Esophagus mucosa (tissue), 1 donor: ENCODE measurements around the gene ERV3-1. TPM values are rescaled to one million over a fixed set of nuclear protein-coding genes. Genes with fewer than 3 reads are reported as not detected.
A peak's percentile ranks its signal among the peaks of the same experiment; 100 is the strongest.
"Not testable (repeated sequence)": the region's sequence is repeated elsewhere in the genome, so short reads cannot be mapped to it uniquely, and the experiment has no call there.

Experiments
- ATAC-seq: fragments of 200-7000 bp; cut with Tn5 transposase; one replicate; pipeline ENCODE4 v1.9.1; 2020
- total RNA-seq: library from RNA; stranded (reverse); gene quantifications from one replicate; pipeline ENCODE4 v1.2.4, GENCODE V29; 2023
- donor health status: DM: yes; HTN: yes; CAD: no.

The ERV3-1 gene
- total RNA-seq, 1 donor from 2014 or later: 17.3 TPM

DNA sequence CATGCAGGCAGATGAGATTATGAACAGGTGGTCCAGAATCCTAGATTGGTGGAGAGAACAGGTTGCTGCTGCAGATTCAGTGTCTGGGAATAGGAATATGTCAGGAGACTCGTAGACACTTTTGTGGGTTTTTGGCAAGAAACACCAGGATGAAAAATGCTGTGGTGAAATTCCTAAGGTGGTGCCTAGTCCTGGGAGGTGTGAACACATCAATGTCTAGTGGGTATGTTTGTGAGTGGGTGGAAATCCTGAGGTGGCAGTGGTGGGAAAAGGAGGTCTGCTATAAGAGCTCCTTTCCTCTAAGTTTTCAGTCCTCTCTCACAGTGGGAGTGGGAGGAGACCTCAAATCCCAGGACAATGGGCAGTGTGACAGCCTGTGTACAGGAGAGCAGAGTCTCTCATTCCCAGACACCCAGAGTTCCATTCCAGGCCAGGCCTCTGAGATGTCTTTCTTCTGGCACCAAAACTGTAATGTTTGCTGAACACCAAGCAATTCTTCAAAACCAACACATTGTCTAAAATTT lies 5.1 kb downstream of the ERV3-1 start:
- no peak for ATAC-seq

- peak; percentile 87 for ATAC-seq
Measured at GRCh38 chr7:64999165-65000004, 7.1 kb downstream of the ERV3-1 start.

DNA sequence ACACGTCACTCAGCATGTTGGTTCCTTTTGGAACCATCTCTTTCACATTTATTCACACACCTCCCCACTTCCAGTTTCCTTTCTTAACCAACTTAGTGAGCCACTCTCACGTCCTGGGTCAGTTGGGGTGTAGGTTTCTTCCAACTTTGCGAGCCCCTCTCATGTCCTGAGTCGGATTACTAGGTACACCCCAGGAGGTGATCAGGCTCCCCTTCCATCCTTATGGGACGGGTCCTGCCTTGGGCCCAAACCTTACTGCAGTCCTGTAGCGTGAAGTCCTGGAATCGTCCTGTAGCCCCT lies 7.7 kb downstream of the ERV3-1 start:
- no peak for ATAC-seq

DNA sequence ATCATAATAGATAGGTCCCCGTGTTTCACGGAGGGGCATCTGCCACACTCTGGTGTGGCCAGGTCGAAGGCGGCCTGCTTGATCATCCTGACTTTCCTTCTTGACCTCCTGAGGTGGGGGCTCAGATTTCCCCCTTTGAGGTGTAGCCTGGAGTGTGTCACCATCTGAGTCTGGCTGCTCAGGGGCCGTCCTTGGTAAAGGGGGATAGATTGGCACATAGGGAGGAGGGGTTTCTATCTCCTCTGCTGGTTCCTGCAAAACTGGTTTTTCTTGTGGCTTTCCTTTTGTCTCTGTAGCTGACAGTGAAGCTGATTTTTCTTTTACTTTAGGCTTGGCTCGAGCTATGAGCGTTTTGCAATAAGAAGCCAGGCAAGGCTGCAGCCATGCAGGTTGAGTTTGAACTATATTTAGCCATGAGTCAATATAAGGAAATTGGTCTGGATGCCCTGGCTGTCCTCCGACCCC lies 8.5 kb downstream of the ERV3-1 start:
- peak; percentile 72 for ATAC-seq

GRCh38 chr7:64997164-64997908 lies 9.2 kb downstream of the ERV3-1 start:
- ATAC-seq: no peak

DNA sequence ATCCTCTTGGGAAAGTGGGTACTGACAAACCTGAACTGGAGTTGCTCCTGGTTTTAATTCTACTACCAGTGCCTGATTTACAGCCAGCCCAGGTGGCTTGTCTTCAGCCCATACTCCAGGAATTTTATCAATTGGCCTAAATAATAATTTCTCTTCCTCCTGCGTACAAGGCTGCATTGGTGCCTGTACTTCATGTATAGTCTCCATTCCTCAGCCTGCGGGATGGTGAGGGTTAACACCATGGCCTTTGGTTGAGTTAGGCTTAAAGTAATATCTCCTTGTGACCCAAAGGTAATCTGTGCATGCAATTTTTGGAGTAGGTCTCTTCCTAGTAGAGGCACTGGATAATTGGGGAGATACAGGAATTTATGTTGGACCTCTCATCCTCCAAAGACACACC lies 10.2 kb downstream of the ERV3-1 start:
- no peak for ATAC-seq

DNA sequence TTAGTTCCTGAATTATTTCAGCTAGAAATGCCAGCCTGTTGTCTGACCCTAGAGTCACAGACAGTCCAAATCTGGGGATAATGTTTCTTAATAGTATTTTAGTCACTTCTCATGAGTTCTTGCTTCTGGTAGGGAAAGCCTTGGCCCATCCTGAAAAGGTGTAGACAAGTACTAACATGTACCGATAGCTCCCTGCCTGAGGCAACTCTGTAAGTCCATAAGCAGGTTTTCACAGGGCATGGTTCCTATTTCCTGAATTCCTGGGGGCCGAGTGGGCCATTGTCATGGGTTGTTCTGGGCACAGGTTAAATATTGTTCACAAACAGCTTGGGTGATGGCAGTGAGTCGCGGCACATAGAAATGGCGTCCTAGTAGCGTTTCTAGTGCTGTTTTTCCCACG lies 12.6 kb downstream of the ERV3-1 start:
- peak; percentile 70 for ATAC-seq

DNA sequence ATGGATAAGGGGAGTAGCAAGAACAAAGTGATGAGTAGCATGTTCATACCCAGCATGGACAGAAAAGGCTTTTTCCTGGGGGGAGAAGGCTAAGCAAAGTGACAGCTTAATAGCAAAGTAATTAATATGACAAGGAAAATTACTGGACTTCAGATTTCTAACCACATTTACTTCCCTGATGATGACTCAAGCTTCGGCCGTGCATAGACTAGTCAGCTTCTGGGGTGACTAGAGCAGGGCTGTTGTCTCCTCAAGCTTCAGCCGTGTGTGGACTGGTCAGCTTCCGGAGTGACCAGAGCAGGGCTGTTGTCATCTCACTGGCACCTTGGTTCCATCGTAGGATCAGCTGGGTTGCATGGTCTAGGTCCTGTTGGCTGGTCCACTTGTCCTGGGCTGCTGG lies 13.5 kb downstream of the ERV3-1 start:
- ATAC-seq: peak; percentile 49

GRCh38 chr7:64990936-64991335 lies 15.6 kb downstream of the ERV3-1 start, which contains the start of gene ZNF117:
Gene ZNF117, minus strand, starts transcription at chr7:64991036.
- ATAC-seq: no peak

- ATAC-seq: peak; percentile 82
Measured at GRCh38 chr7:64990216-64990615, 16.3 kb downstream of the ERV3-1 start.

GRCh38 chr7:64978497-64979203 lies 27.8 kb downstream of the ERV3-1 start:
- ATAC-seq: no peak

GRCh38 chr7:64965594-64965993 lies 40.9 kb downstream of the ERV3-1 start:
- no peak for ATAC-seq

GRCh38 chr7:64959072-64959747 lies 47.3 kb downstream of the ERV3-1 start:
- ATAC-seq: peak; percentile 55

DNA sequence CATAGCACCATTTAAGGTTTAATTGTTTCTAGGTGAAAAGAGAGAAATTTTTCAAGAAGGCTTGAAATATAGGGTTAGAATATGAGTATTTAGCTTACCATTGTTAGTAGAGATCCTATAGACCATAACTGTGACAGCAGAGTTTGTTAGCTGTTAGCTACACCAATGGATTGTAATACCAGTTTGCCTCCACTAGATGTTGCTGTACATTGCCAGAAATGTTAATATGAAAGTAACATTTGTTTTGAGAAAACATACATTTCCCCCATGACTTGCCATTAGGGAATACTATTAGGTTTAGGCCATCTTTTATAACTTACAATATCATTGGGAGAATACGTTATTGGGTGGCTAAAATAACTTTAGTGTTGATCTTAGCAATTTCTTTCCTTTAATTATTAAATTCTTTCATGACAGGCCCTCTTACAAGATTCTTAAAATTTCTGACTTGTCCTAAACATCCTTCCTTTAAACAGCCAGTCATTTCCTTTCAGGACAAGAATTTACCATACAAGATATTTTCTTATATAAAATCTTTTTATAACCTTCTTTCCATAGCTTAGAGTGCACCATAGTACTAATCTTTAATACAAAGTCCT lies 55.1 kb downstream of the ERV3-1 start:
- ATAC-seq: peak; percentile 85

DNA sequence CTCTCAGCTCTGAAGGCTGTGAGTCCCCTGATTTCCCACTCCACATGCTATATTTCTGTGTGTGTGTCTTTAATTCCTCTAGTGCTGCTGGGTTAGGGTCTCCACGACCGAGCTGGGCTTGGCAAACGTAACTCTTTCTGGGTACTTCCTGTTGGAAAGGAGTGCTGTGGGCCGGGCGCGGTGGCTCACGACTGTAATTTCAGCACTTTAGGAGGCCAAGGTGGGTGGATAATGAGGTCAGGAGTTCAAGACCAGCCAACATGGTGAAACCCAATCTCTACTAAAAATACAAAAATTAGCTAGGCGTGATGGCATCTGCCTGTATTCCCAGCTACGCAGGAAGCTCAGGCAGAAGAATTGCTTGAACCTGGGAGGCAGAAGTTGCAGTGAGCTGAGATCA lies 55.8 kb downstream of the ERV3-1 start:
- not testable (repeated sequence) for ATAC-seq

DNA sequence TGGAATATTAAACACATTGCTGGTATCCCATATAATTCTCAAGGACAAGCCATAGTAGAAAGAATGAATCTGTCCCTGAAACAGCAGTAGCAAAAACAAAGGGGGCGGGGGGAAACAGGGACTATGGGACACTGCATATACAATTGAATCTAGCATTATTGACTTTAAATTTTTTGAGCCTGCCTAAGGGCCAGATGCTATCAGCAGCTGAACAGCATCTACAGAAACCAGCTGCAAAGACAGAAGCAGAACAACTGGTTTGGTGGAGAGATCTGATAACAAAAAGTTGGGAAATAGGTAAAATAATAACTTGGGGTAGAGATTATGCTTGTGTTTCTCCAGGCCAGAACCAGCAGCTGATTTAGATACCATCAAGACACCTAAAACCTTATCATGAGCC lies 57.7 kb downstream of the ERV3-1 start:
- ATAC-seq: not testable (repeated sequence)

GRCh38 chr7:64947252-64948000 lies 59.1 kb downstream of the ERV3-1 start:
- peak; percentile 58 for ATAC-seq

GRCh38 chr7:64946772-64947171 lies 59.7 kb downstream of the ERV3-1 start:
- ATAC-seq: peak; percentile 8

DNA sequence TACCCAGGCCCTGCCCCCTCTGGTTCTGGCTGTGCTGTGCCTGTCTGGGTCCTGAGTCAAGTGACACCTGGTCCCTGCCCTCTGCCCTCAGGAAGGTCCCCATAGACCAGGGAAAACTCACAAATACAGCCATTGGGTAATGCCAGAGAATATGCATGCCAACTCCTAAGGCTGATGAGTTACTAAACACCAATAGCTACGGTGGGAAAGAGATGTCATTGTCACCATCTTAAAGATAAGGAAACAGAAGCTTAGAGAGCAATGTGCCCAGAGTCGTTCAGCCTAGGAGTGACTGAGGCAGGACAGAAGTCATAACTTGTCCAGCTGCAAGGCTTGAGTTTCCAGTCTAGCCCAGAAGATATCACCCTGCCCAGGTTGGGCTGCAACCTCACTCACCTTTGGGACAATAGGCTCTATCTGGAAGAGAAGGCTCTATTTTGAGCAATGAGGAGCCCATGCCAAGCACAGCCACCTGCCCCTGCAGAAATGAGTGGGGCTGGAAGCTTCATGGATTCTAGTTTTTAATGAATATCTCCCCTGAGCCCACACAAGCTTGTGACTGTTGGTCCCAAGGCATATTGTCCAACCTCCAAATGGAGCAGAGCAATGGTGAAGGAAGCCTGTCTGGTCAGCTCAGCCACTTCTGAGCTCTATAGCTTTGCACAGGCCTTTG lies 60.8 kb downstream of the ERV3-1 start:
- ATAC-seq: peak; percentile 62

DNA sequence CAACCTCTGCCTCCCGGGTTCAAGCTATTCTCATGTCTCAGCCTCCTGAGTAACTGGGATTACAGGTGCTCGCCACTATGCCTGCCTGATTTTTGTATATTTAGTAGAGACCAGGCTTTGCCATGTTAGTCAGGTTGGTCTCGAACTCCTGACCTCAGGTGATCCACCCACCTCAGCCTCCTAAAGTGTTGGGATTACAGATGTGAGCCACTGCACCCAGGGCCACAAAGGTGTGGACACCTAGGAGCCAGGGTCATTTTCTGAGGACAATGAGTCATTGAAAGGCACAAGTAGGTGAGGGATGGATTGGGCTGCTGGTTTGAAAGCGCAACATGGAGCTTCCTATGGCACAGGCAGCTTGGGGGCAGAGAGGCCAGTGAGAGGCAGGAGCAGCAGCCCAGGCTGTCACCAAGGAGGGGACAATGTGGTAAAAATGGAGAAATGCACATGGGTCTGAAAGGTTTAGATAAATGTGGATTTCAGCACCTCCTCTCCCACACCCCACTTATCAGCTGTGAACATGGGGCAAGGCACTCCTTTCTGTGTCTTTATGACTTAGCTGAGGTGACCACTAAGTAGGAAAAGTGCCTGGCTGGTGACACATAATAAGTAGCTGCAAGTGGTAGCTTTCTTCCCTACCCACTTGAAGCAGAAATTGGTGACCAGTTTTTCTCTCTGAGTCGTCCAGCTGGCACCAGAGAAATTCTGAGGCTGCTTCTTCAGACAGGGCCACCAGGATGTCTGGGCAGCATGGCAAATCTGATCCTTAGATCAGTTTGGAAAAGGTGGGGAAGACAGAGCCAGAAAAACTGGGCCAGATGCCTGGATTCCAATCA lies 61.6 kb downstream of the ERV3-1 start:
- peak; percentile 48 for ATAC-seq
